H7 (cell line): ENCODE data around the gene WNT2. TPM values are rescaled to one million over a fixed set of nuclear protein-coding genes. Genes with fewer than 3 reads are reported as not detected.

Experiments
- DNase-seq: peaks from one replicate; pipeline ENCODE4 v3.0.0; 2012
- H3K27me3 ChIP-seq: 2 replicates; pipeline ENCODE4 v1.6.0; 2011; ENCODE audit warnings: mild to moderate bottlenecking, low read length; ENCODE audit not compliant: control insufficient read depth, insufficient read depth
- H3K36me3 ChIP-seq: replicated peaks from 2 replicates; pipeline ENCODE4 v1.5.1; 2011; ENCODE audit warnings: low read length; ENCODE audit not compliant: control insufficient read depth, insufficient read depth
- H3K4me3 ChIP-seq: 2 replicates; pipeline ENCODE4 v1.5.1; 2011; ENCODE audit warnings: low read depth, mild to moderate bottlenecking, control low read depth, low read length, moderate library complexity; ENCODE audit not compliant: insufficient read depth
- total RNA-seq: library from RNA; depleted of rRNA; stranded (reverse); fragments of >200 nt; shearing (Covaris generic); gene quantifications from 2 replicates; pipeline ENCODE4 v1.2.3, GENCODE V29; 2014

Gene WNT2
- total RNA-seq, 1 experiment from 2014 or later, result not detected

- DNase-seq, result no peak
- Histone ChIP-seq H3K4me3 (no peak overlapping the region), H3K27me3 (no peaks in the 10 kb centered on the region), H3K36me3 (no peaks in the 10 kb centered on the region)
Observed at GRCh38 chr7:117283371-117283770, 39.5 kb downstream of the WNT2 start.

GRCh38 chr7:117282239-117282812, 40.5 kb downstream of the WNT2 start:
- Histone ChIP-seq H3K36me3 (no peaks in the 10 kb centered on the region), H3K27me3 (no peaks in the 10 kb centered on the region), H3K4me3 (no peak overlapping the region)
- DNase-seq, result no peak

GRCh38 chr7:117281562-117281961, 41.3 kb downstream of the WNT2 start:
- Histone ChIP-seq H3K36me3 (no peaks in the 10 kb centered on the region), H3K4me3 (no peak overlapping the region), H3K27me3 (no peaks in the 10 kb centered on the region)
- no peak for DNase-seq

- Histone ChIP-seq H3K27me3 (no peaks in the 10 kb centered on the region), H3K36me3 (no peaks in the 10 kb centered on the region), H3K4me3 (no peak overlapping the region)
- DNase-seq, result no peak
Observed at GRCh38 chr7:117279931-117280557, 42.8 kb downstream of the WNT2 start.

GRCh38 chr7:117279203-117279602, 43.7 kb downstream of the WNT2 start:
- H3K36me3 ChIP-seq, result no peaks in the 10 kb centered on the region
- no peak for DNase-seq
- no peak overlapping the region for H3K4me3 ChIP-seq
- H3K27me3 ChIP-seq, result no peaks in the 10 kb centered on the region

GRCh38 chr7:117278040-117278439, 44.8 kb downstream of the WNT2 start:
- H3K36me3 ChIP-seq, result no peaks in the 10 kb centered on the region
- H3K27me3 ChIP-seq, result no peaks in the 10 kb centered on the region
- no peak for DNase-seq
- H3K4me3 ChIP-seq, result no peak overlapping the region

GRCh38 chr7:117277576-117277975, 45.3 kb downstream of the WNT2 start:
- no peak for DNase-seq
- H3K27me3 ChIP-seq, result no peaks in the 10 kb centered on the region
- H3K36me3 ChIP-seq, result no peaks in the 10 kb centered on the region
- H3K4me3 ChIP-seq, result no peak overlapping the region

- no peak overlapping the region for H3K4me3 ChIP-seq
Observed at GRCh38 chr7:117274951-117275350, 47.9 kb downstream of the WNT2 start.

GRCh38 chr7:117273814-117274225, 49.0 kb downstream of the WNT2 start:
- DNase-seq, result no peak
- H3K36me3 ChIP-seq, result no peaks in the 10 kb centered on the region
- no peak overlapping the region for H3K4me3 ChIP-seq
- H3K27me3 ChIP-seq, result no peaks in the 10 kb centered on the region

More at GRCh38 chr7:117274951-117275350, 47.9 kb downstream of the WNT2 start:
- Histone ChIP-seq H3K36me3 (no peaks in the 10 kb centered on the region), H3K27me3 (no peaks in the 10 kb centered on the region)
- DNase-seq, result no peak

- Histone ChIP-seq H3K36me3 (no peaks in the 10 kb centered on the region), H3K27me3 (no peaks in the 10 kb centered on the region), H3K4me3 (no peak overlapping the region)
- DNase-seq, result no peak
Observed at GRCh38 chr7:117273325-117273724, 49.5 kb downstream of the WNT2 start.

GRCh38 chr7:117272017-117272759, 50.7 kb downstream of the WNT2 start:
- Histone ChIP-seq H3K27me3 (no peaks in the 10 kb centered on the region), H3K4me3 (no peak overlapping the region), H3K36me3 (no peaks in the 10 kb centered on the region)
- DNase-seq, result no peak

- H3K27me3 ChIP-seq, result no peaks in the 10 kb centered on the region
- no peaks in the 10 kb centered on the region for H3K36me3 ChIP-seq
- DNase-seq, result no peak
- no peak overlapping the region for H3K4me3 ChIP-seq
Observed at GRCh38 chr7:117271566-117271965, 51.3 kb downstream of the WNT2 start.

- no peak for DNase-seq
- H3K4me3 ChIP-seq, result no peak overlapping the region
Observed at GRCh38 chr7:117270371-117270770, 52.5 kb downstream of the WNT2 start.

GRCh38 chr7:117269886-117270285, 53.0 kb downstream of the WNT2 start:
- no peak for DNase-seq
- Histone ChIP-seq H3K36me3 (no peaks in the 10 kb centered on the region), H3K4me3 (no peak overlapping the region), H3K27me3 (no peaks in the 10 kb centered on the region)

More at GRCh38 chr7:117270371-117270770, 52.5 kb downstream of the WNT2 start:
- no peaks in the 10 kb centered on the region for H3K36me3 ChIP-seq
- no peaks in the 10 kb centered on the region for H3K27me3 ChIP-seq

GRCh38 chr7:117269417-117269816, 53.4 kb downstream of the WNT2 start:
- no peak for DNase-seq
- Histone ChIP-seq H3K36me3 (no peaks in the 10 kb centered on the region), H3K27me3 (no peaks in the 10 kb centered on the region), H3K4me3 (no peak overlapping the region)
